Tibial nerve (tissue), 4 donors: Measurements from ENCODE around the gene IFNK. TPM values are rescaled to one million over a fixed set of nuclear protein-coding genes. Genes with fewer than 3 reads are reported as not detected.

ENCODE experiments used
- DNase-seq, 2 donors: peaks; one replicate each; pipeline ENCODE4 v3.0.0-alpha.2; 2019; ENCODE audit warnings: low spot score in 2 of 2
- H3K27ac ChIP-seq, 4 donors: fragments of 200-600 bp; sonication (generic) in 3 of 4; one replicate each; pipeline ENCODE4 v1.5.1; 2017 to 2019; ENCODE audit warnings: mild to moderate bottlenecking in 1 of 4
- H3K27me3 ChIP-seq, 2 donors: fragments of 200-600 bp; sonication (generic) in 1 of 2; one replicate each; pipeline versions ENCODE4 v1.5.1 to v1.6.0; 2017 to 2019
- H3K36me3 ChIP-seq, 3 donors: fragments of 200-600 bp; sonication (generic); one replicate each; pipeline ENCODE4 v1.5.1; 2018 to 2019
- H3K4me1 ChIP-seq, 4 donors: fragments of 200-600 bp; sonication (generic) in 3 of 4; one replicate each; pipeline ENCODE4 v1.5.1; 2017 to 2019
- H3K4me3 ChIP-seq, 4 donors: fragments of 200-600 bp; sonication (generic) in 3 of 4; one replicate each; pipeline ENCODE4 v1.5.1; 2017 to 2019; ENCODE audit warnings: mild to moderate bottlenecking in 1 of 4, moderate library complexity in 1 of 4
- H3K9me3 ChIP-seq, 4 donors: fragments of 200-600 bp; sonication (generic) in 3 of 4; one replicate each; pipeline ENCODE4 v1.5.1; 2017 to 2019
- EP300 ChIP-seq, 2 donors: sonication (generic); formaldehyde crosslinking; IDR thresholded peaks; one replicate each; pipeline ENCODE4 v1.6.1; 2017; ENCODE audit warnings: antibody characterized with exemption in 2 of 2, mild to moderate bottlenecking in 1 of 2
- POLR2A ChIP-seq, 2 donors: fragments of 450-650 bp; IDR thresholded peaks; one replicate each; pipeline ENCODE4 v1.6.1; 2017; ENCODE audit warnings: antibody characterized with exemption in 2 of 2, mild to moderate bottlenecking in 2 of 2, moderate library complexity in 2 of 2
- WGBS, 2 donors: methylation state at CpG; one replicate each; pipeline ENCODE4 v1.1.5; 2018; 5-methylcytosine and 5-hydroxymethylcytosine counted together
- total RNA-seq, 4 donors: library from RNA; depleted of rRNA; stranded (reverse); fragments of >200 nt; gene quantifications; one replicate each; pipeline ENCODE4 v1.1.0, GENCODE V29; 2016
- TF ChIP-seq, protein P1 (sequence below), 5 experiments: fragments of 200-600 bp in 3 of 5; fragments of 450-650 bp in 2 of 5; sonication (generic) in 3 of 5; IDR thresholded peaks; one replicate each; pipeline ENCODE4 v1.5.1; 2016 to 2019; ENCODE audit warnings: antibody characterized with exemption in 5 of 5, mild to moderate bottlenecking in 3 of 5, moderate library complexity in 2 of 5

Gene IFNK
- total RNA-seq, 4 donors from 2014 or later: not detected

GRCh38 chr9:27554712-27555111 is 30.6 kb downstream of the IFNK start:
- TF ChIP-seq EP300 (IDR thresholded peaks at IDR 0.05) (no peak), POLR2A (IDR thresholded peaks at IDR 0.05) (no peak)
- TF ChIP-seq, protein P1, sequence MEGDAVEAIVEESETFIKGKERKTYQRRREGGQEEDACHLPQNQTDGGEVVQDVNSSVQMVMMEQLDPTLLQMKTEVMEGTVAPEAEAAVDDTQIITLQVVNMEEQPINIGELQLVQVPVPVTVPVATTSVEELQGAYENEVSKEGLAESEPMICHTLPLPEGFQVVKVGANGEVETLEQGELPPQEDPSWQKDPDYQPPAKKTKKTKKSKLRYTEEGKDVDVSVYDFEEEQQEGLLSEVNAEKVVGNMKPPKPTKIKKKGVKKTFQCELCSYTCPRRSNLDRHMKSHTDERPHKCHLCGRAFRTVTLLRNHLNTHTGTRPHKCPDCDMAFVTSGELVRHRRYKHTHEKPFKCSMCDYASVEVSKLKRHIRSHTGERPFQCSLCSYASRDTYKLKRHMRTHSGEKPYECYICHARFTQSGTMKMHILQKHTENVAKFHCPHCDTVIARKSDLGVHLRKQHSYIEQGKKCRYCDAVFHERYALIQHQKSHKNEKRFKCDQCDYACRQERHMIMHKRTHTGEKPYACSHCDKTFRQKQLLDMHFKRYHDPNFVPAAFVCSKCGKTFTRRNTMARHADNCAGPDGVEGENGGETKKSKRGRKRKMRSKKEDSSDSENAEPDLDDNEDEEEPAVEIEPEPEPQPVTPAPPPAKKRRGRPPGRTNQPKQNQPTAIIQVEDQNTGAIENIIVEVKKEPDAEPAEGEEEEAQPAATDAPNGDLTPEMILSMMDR (IDR thresholded peaks at IDR 0.05): no peak
- DNase-seq: no peak
- no peak overlapping the region for H3K27ac ChIP-seq
- no peak overlapping the region for H3K4me3 ChIP-seq
- no peaks in the 10 kb centered on the region for H3K27me3 ChIP-seq
- peaks cover 0 to 61% (median 0%) of the 10 kb centered on the region in 3 donors for H3K36me3 ChIP-seq
- H3K9me3 ChIP-seq: no peaks in the 10 kb centered on the region
- no peaks in the 10 kb centered on the region for H3K4me1 ChIP-seq
- WGBS, 2 donors: 96 to 98% methylated on average over 1 of the region's 1 CpG

DNA sequence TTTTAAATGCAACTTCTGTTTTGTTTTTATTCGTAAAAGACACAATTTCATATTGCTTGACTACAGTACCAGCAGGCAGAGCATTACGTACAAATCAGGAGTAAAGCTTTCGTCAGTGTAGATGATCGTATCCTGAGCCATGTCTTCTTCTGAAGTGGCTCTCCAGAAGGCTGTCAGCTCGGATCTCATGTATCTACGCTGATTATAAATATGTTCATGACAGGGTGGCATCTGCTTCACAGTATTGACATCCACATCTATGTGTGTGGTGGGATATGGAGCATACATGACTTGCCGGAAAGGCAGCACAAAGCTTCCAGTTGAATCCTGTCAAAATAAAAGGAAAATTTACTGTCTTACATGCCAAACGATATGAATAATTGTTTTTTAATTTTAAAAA is 32.4 kb downstream of the IFNK start:
- 93 to 95% methylated on average over 8 of the region's 8 CpGs for WGBS, 2 donors
- peaks cover 0 to 71% (median 0%) of the 10 kb centered on the region in 3 donors for H3K36me3 ChIP-seq
- H3K27ac ChIP-seq: no peak overlapping the region
- no peaks in the 10 kb centered on the region for H3K27me3 ChIP-seq
- TF ChIP-seq EP300 (IDR thresholded peaks at IDR 0.05) (no peak), POLR2A (IDR thresholded peaks at IDR 0.05) (no peak)
- TF ChIP-seq, protein P1 (IDR thresholded peaks at IDR 0.05): no peak
- no peaks in the 10 kb centered on the region for H3K9me3 ChIP-seq
- no peak overlapping the region for H3K4me3 ChIP-seq
- DNase-seq: no peak
- H3K4me1 ChIP-seq: no peaks in the 10 kb centered on the region

DNA sequence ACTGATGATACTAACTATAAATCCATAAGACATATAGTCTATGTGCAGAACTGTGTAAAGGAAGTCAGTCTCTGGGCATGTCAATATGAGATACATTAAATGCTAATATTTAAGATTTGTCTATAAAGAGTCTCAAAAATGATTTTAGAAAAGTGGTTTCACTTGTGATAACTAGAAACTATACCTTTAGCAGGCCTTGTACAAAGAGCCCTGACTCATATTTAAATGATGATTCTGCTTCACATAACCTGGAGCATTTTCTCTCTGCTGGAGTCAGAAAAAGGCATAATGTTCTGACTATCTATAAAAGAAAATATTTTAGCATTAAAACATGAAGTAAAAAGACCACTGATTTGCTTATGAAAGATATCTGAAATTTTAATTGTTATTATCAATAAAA is 34.2 kb downstream of the IFNK start:
- Histone ChIP-seq H3K9me3 (no peaks in the 10 kb centered on the region), H3K36me3 (peaks cover 0 to 55% (median 0%) of the 10 kb centered on the region in 3 donors), H3K4me1 (no peaks in the 10 kb centered on the region), H3K27ac (no peak overlapping the region), H3K27me3 (no peaks in the 10 kb centered on the region), H3K4me3 (no peak overlapping the region)
- no peak for DNase-seq
- no peak for TF ChIP-seq POLR2A (IDR thresholded peaks at IDR 0.05)
- TF ChIP-seq, protein P1 (IDR thresholded peaks at IDR 0.05): no peak

DNA sequence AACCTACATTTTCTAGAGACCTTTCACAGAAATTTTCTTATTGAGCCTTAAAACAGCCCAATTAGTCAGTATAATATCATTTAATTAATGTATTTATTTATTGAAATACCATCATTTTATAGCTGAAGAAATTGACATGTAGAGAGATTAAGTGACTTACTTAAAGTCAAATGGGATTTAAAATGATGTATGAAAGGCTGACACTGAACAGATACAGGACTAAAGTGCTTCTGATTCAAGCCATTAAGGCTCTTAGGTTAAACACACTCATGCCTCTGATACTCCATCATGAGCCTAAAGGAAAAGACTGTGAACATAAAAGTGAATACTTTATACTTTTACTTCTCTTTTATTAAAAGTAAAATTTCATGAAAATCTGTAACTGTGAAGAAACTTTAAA is 36.4 kb downstream of the IFNK start:
- no peak overlapping the region for H3K4me3 ChIP-seq
- H3K27me3 ChIP-seq: no peaks in the 10 kb centered on the region
- peaks cover 0 to 1% (median 0%) of the 10 kb centered on the region in 4 donors for H3K4me1 ChIP-seq
- H3K27ac ChIP-seq: no peak overlapping the region
- no peak for TF ChIP-seq POLR2A (IDR thresholded peaks at IDR 0.05)
- DNase-seq: no peak
- H3K36me3 ChIP-seq: peaks cover 0 to 51% (median 0%) of the 10 kb centered on the region in 3 donors
- no peaks in the 10 kb centered on the region for H3K9me3 ChIP-seq

GRCh38 chr9:27561685-27562084 is 37.6 kb downstream of the IFNK start:
- WGBS, 2 donors: 87% methylated on average over 3 of the region's 3 CpGs
- TF ChIP-seq, protein P1 (IDR thresholded peaks at IDR 0.05): no peak
- TF ChIP-seq EP300 (IDR thresholded peaks at IDR 0.05): no peak
- TF ChIP-seq POLR2A (IDR thresholded peaks at IDR 0.05): no peak
- H3K4me1 ChIP-seq: peaks cover 0 to 9% (median 0%) of the 10 kb centered on the region in 4 donors

More at GRCh38 chr9:27561685-27562084, 37.6 kb downstream of the IFNK start:
- H3K27me3 ChIP-seq: no peaks in the 10 kb centered on the region
- H3K4me3 ChIP-seq: no peak overlapping the region
- no peak overlapping the region for H3K27ac ChIP-seq
- DNase-seq: no peak
- no peaks in the 10 kb centered on the region for H3K9me3 ChIP-seq
- H3K36me3 ChIP-seq: peaks cover 0 to 42% (median 0%) of the 10 kb centered on the region in 3 donors
